K562 (cell line): Measurements from ENCODE around the gene DUSP10. TPM values are rescaled to one million over a fixed set of nuclear protein-coding genes. Genes with fewer than 3 reads are reported as not detected.
A peak's percentile ranks its signal among the peaks of the same experiment; 100 is the strongest.

Experiments used
- ATF6 ChIP-seq: sonication (generic); formaldehyde crosslinking; IDR thresholded peaks from 2 replicates; pipeline ENCODE4 v1.4.0; 2020; ENCODE audit warnings: mild to moderate bottlenecking, missing genetic modification reagents
- CREB3L1 ChIP-seq: fragments of 450-650 bp; IDR thresholded peaks from 2 replicates; pipeline ENCODE4 v1.6.1; 2014; ENCODE audit warnings: low read depth, mild to moderate bottlenecking, moderate library complexity, borderline replicate concordance
- CREBBP ChIP-seq: IDR thresholded peaks from one replicate; pipeline ENCODE4 v1.6.1; 2012; ENCODE audit warnings: low read depth, mild to moderate bottlenecking, control low read depth, inconsistent platforms, low read length
- EHMT2 ChIP-seq: fragments of 450-650 bp; IDR thresholded peaks from 2 replicates; pipeline ENCODE4 v1.6.1; 2018; ENCODE audit warnings: antibody characterized with exemption
- ELF1 ChIP-seq: fragments of 200-800 bp; sonication (Bioruptor generic); IDR thresholded peaks from 2 replicates; pipeline ENCODE4 v1.6.1; 2016; ENCODE audit warnings: missing genetic modification characterization, missing compliant biosample characterization
- ELF4 ChIP-seq: fragments of 450-650 bp; formaldehyde crosslinking; IDR thresholded peaks from 2 replicates; pipeline ENCODE4 v1.4.0; 2022; ENCODE audit warnings: missing genetic modification characterization
- HMG20B ChIP-seq: fragments of 250-450 bp; sonication (Bioruptor Pico); IDR thresholded peaks from 2 replicates; pipeline ENCODE4 v1.5.0; 2021; ENCODE audit warnings: mild to moderate bottlenecking
- HNRNPK ChIP-seq: fragments of 200-400 bp; formaldehyde crosslinking; IDR thresholded peaks from one replicate; pipeline ENCODE4 v1.6.1; 2018; ENCODE audit warnings: mild to moderate bottlenecking, low read depth, low read length; ENCODE audit not compliant: poor library complexity, severe bottlenecking
- PPARD ChIP-seq: fragments of 250-450 bp; sonication (Bioruptor Pico); IDR thresholded peaks from 2 replicates; pipeline ENCODE4 v1.8.0; 2022; ENCODE audit warnings: inconsistent platforms, mild to moderate bottlenecking, moderate library complexity
- SRF ChIP-seq, 2 experiments: fragments of 250-450, 450-650 bp in 1 of 2; sonication (Bioruptor Pico) in 1 of 2; sonication (generic) in 1 of 2; formaldehyde crosslinking; IDR thresholded peaks; 2 replicates each; pipeline versions ENCODE4 v1.5.0 to v1.5.1; 2020 to 2022; ENCODE audit warnings: mild to moderate bottlenecking in 1 of 2, missing genetic modification reagents in 1 of 2
- TAF1 ChIP-seq: IDR thresholded peaks from 2 replicates; pipeline ENCODE4 v1.6.1; 2011; ENCODE audit warnings: mild to moderate bottlenecking, low read length, moderate library complexity; ENCODE audit not compliant: insufficient read depth, control insufficient read depth, severe bottlenecking; ENCODE audit errors: extremely low read depth
- ZBED1 ChIP-seq: IDR thresholded peaks from 2 replicates; pipeline ENCODE4 v1.6.1; 2014
- ZNF407 ChIP-seq: fragments of 450-650 bp; IDR thresholded peaks from 2 replicates; pipeline ENCODE4 v1.6.1; 2016; ENCODE audit warnings: low read depth
- ZNF444 ChIP-seq: fragments of 250-450 bp; sonication (Bioruptor Pico); IDR thresholded peaks from 2 replicates; pipeline ENCODE4 v1.4.0; 2020; ENCODE audit warnings: mild to moderate bottlenecking, moderate library complexity
- ZNF57 ChIP-seq: fragments of 450-650 bp; formaldehyde crosslinking; IDR thresholded peaks from 2 replicates; pipeline ENCODE4 v1.4.0; 2020; ENCODE audit warnings: mild to moderate bottlenecking, moderate library complexity
- polyA plus RNA-seq, 8 experiments: library from polyadenylated mRNA; depleted of rRNA in 4 of 8; stranded (reverse) in 5 of 8; unstranded in 3 of 8; fragments of >200 nt; fragmentation: Nextera tagmentation in 2 of 8; fragmentation: Illumina TruSeq in 1 of 8; extraction: Ambion mirVana in 2 of 8; extraction: Trizol in 1 of 8; gene quantifications; 2 replicates each; pipeline versions ENCODE4 v1.2.1 to v1.2.3, GENCODE V29; 2011 to 2014; ENCODE audit warnings: inconsistent platforms in 1 of 8, missing spikeins in 1 of 8
- total RNA-seq, 7 experiments: library from RNA; depleted of rRNA in 6 of 7; stranded (reverse); fragments of >200 nt in 6 of 7; fragmentation: Illumina TruSeq in 2 of 7; extraction: Trizol in 2 of 7; gene quantifications; 2 replicates each; pipeline versions ENCODE4 v1.2.1 to v1.2.3, GENCODE V29; 2011 to 2021; ENCODE audit warnings: low replicate concordance in 1 of 7

Gene DUSP10
- total and polyA plus RNA-seq, 9 of the 15 experiments (the other 6 are each of a cell fraction or from before 2014, with no cell fraction given) = 1.7 to 8.3 (median 6.1) TPM

GRCh38 chr1:221742555-221743415, 896 bp upstream of the DUSP10 start (continued):
- TF ChIP-seq HNRNPK (no peak), ZNF57 (CRISPR knock-in tag) (no peak), PPARD (CRISPR knock-in tag) (no peak), ELF1 (tag) (peak; percentile 81), ZBED1 (no peak), ZNF407 (no peak), SRF (CRISPR knock-in tag; IDR thresholded peaks at IDR 0.05) (no peak), TAF1 (peak; percentile 73), CREB3L1 (no peak), ELF4 (CRISPR knock-in tag) (no peak), ZNF444 (CRISPR knock-in tag) (no peak), ATF6 (CRISPR knock-in tag) (no peak; the same call in 1 of the 2 replicates), HMG20B (no peak), CREBBP (no peak), EHMT2 (no peak)
